Testis (tissue), 3 donors: Measurements from ENCODE around the gene EFNB2. TPM values are rescaled to one million over a fixed set of nuclear protein-coding genes. Genes with fewer than 3 reads are reported as not detected.

Experiments
- DNase-seq: peaks from one replicate; pipeline ENCODE4 v3.0.0-alpha.2; 2019
- H3K27ac ChIP-seq, 2 donors: fragments of 200-600 bp; sonication (generic); one replicate each; pipeline ENCODE4 v1.5.1; 2019
- H3K27me3 ChIP-seq: fragments of 200-600 bp; sonication (generic); one replicate; pipeline ENCODE4 v1.5.1; 2019
- H3K36me3 ChIP-seq: fragments of 200-600 bp; sonication (generic); one replicate; pipeline ENCODE4 v1.5.1; 2017; ENCODE audit warnings: low read depth; ENCODE audit errors: missing control alignments
- H3K4me1 ChIP-seq: fragments of 200-600 bp; sonication (generic); one replicate; pipeline ENCODE4 v1.5.1; 2019
- H3K4me3 ChIP-seq, 2 donors: fragments of 200-600 bp; sonication (generic); one replicate each; pipeline ENCODE4 v1.5.1; 2017 to 2019
- H3K9me3 ChIP-seq: fragments of 200-600 bp; sonication (generic); one replicate; pipeline ENCODE4 v1.5.1; 2017
- CTCF ChIP-seq, 3 experiments: fragments of 450-650 bp in 2 of 3; fragments of 200-600 bp in 1 of 3; sonication (generic) in 1 of 3; IDR thresholded peaks; one replicate each; pipeline ENCODE4 v1.5.1; 2016 to 2019; ENCODE audit warnings: antibody characterized with exemption in 3 of 3, mild to moderate bottlenecking in 2 of 3, moderate library complexity in 1 of 3
- POLR2A ChIP-seq: fragments of 450-650 bp; IDR thresholded peaks from one replicate; pipeline ENCODE4 v1.6.1; 2017; ENCODE audit warnings: antibody characterized with exemption, mild to moderate bottlenecking, moderate library complexity
- WGBS, 2 donors: methylation state at CpG; one replicate each; pipeline ENCODE4 v1.1.5; 2018; 5-methylcytosine and 5-hydroxymethylcytosine counted together
- intact Hi-C: fragments of 100-400 bp; cut with DNase I; formaldehyde crosslinking; loops from one replicate; pipeline ENCODE4 v1.15.1; 2023; ENCODE audit warnings: low total_unique reads
- polyA plus RNA-seq: library from polyadenylated mRNA; stranded (reverse); fragments of 350-450 nt; fragmentation: Illumina TruSeq; extraction: RNeasy Lipid Tissue Mini Kit (QIAGEN cat#74804); gene quantifications from one replicate; pipeline ENCODE4 v1.2.3, GENCODE V29; 2014; ENCODE audit warnings: low read depth, low replicate concordance; ENCODE audit not compliant: insufficient read depth
- total RNA-seq, 2 donors: library from RNA; depleted of rRNA; stranded (reverse); fragments of >200 nt; gene quantifications; one replicate each; pipeline ENCODE4 v1.2.3, GENCODE V29; 2016

EFNB2 gene
- total and polyA plus RNA-seq, 3 donors from 2014 or later: 17.4 to 37.7 (median 24.7) TPM

GRCh38 chr13:106551350-106551749, 15.9 kb upstream of the EFNB2 start:
- Histone ChIP-seq H3K36me3 (no peaks in the 10 kb centered on the region), H3K9me3 (no peaks in the 10 kb centered on the region), H3K4me3 (no peak overlapping the region), H3K27ac (no peak overlapping the region), H3K4me1 (no peaks in the 10 kb centered on the region), H3K27me3 (no peaks in the 10 kb centered on the region)
- intact Hi-C loops: no loop called here
- no peak for DNase-seq
- TF ChIP-seq CTCF (IDR thresholded peaks at IDR 0.05) (no peak), POLR2A (no peak)
- 90 to 100% methylated on average over 1 of the region's 1 CpG for WGBS, 2 donors

- DNase-seq: no peak
- 63 to 64% methylated on average over 4 of the region's 4 CpGs for WGBS, 2 donors
- H3K9me3 ChIP-seq: no peaks in the 10 kb centered on the region
- intact Hi-C loops: no loop called here
- no peaks in the 10 kb centered on the region for H3K4me1 ChIP-seq
- H3K4me3 ChIP-seq: no peak overlapping the region
- H3K36me3 ChIP-seq: no peaks in the 10 kb centered on the region
- no peaks in the 10 kb centered on the region for H3K27me3 ChIP-seq
- no peak overlapping the region for H3K27ac ChIP-seq
- TF ChIP-seq CTCF (IDR thresholded peaks at IDR 0.05): no peak
- no peak for TF ChIP-seq POLR2A
These were observed 15.2 kb upstream of the EFNB2 start for GRCh38 chr13:106550570-106551135.

GRCh38 chr13:106548064-106548696, 12.7 kb upstream of the EFNB2 start:
- Histone ChIP-seq H3K4me1 (no peaks in the 10 kb centered on the region), H3K36me3 (no peaks in the 10 kb centered on the region), H3K9me3 (no peaks in the 10 kb centered on the region), H3K27me3 (no peaks in the 10 kb centered on the region), H3K4me3 (no peak overlapping the region), H3K27ac (no peak overlapping the region)
- no peak for DNase-seq
- TF ChIP-seq CTCF (IDR thresholded peaks at IDR 0.05): no peak
- TF ChIP-seq POLR2A: no peak
- intact Hi-C loops: no loop called here
- WGBS, 2 donors: 95 to 96% methylated on average over 3 of the region's 3 CpGs

GRCh38 chr13:106541826-106542225, 6.4 kb upstream of the EFNB2 start:
- intact Hi-C loops: no loop called here
- no peak for DNase-seq
- TF ChIP-seq CTCF (IDR thresholded peaks at IDR 0.05) (no peak), POLR2A (no peak)
- no peaks in the 10 kb centered on the region for H3K36me3 ChIP-seq
- no peak overlapping the region for H3K27ac ChIP-seq
- H3K4me1 ChIP-seq: peaks cover under 1% of the 10 kb centered on the region
- WGBS, 2 donors: 68 to 86% methylated on average over 1 of the region's 1 CpG
- H3K27me3 ChIP-seq: no peaks in the 10 kb centered on the region
- H3K4me3 ChIP-seq: no peak overlapping the region
- no peaks in the 10 kb centered on the region for H3K9me3 ChIP-seq

GRCh38 chr13:106540613-106541012, 5.2 kb upstream of the EFNB2 start:
- no peaks in the 10 kb centered on the region for H3K9me3 ChIP-seq
- no peak for TF ChIP-seq POLR2A
- TF ChIP-seq CTCF (IDR thresholded peaks at IDR 0.05): no peak
- DNase-seq: no peak
- no peaks in the 10 kb centered on the region for H3K36me3 ChIP-seq
- H3K4me1 ChIP-seq: peaks cover 9% of the 10 kb centered on the region
- H3K27ac ChIP-seq: no peak overlapping the region
- intact Hi-C loops: no loop called here
- H3K27me3 ChIP-seq: no peaks in the 10 kb centered on the region
- 76 to 78% methylated on average over 4 of the region's 4 CpGs for WGBS, 2 donors
- H3K4me3 ChIP-seq: no peak overlapping the region
